Cardiac muscle cell (in vitro differentiated cells and primary cell): Measurements from ENCODE around the gene NFYA. TPM values are rescaled to one million over a fixed set of nuclear protein-coding genes. Genes with fewer than 3 reads are reported as not detected.

ENCODE experiments used
- DNase-seq, 2 donors: peaks; one replicate each; pipeline versions ENCODE4 v3.0.0 to v3.0.0-alpha.2; 2010 to 2017; ENCODE audit warnings: low read depth in 1 of 2, low spot score in 1 of 2
- H3K27ac ChIP-seq: fragments of 200-600 bp; sonication (generic); 2 replicates; pipeline ENCODE4 v1.5.1; 2016
- H3K27me3 ChIP-seq: fragments of 200-600 bp; sonication (generic); 2 replicates; pipeline ENCODE4 v1.6.0; 2016; ENCODE audit warnings: control low read depth
- H3K36me3 ChIP-seq: fragments of 200-600 bp; sonication (generic); 2 replicates; pipeline ENCODE4 v1.5.1; 2016; ENCODE audit warnings: control low read depth
- H3K4me1 ChIP-seq: fragments of 200-600 bp; sonication (generic); 2 replicates; pipeline ENCODE4 v1.8.1; 2017; ENCODE audit warnings: low read depth, mild to moderate bottlenecking, mixed run types
- H3K4me3 ChIP-seq: fragments of 200-600 bp; sonication (generic); 2 replicates; pipeline ENCODE4 v1.5.1; 2016; ENCODE audit warnings: mild to moderate bottlenecking
- H3K9me3 ChIP-seq: fragments of 200-600 bp; sonication (generic); 2 replicates; pipeline ENCODE4 v1.5.1; 2017; ENCODE audit warnings: low read depth, mild to moderate bottlenecking, control low read depth
- CTCF ChIP-seq: IDR thresholded peaks from 2 replicates; pipeline ENCODE4 v1.5.1; 2012; ENCODE audit warnings: low read depth, mild to moderate bottlenecking, low read length
- polyA plus RNA-seq: library from polyadenylated mRNA; unstranded; fragments of >200 nt; fragmentation: Nextera tagmentation; extraction: Ambion mirVana; gene quantifications from 2 replicates; pipeline ENCODE4 v1.2.1, GENCODE V29; 2016
- total RNA-seq: library from RNA; depleted of rRNA; stranded (reverse); fragments of >200 nt; gene quantifications from 2 replicates; pipeline ENCODE4 v1.2.3, GENCODE V29; 2016

NFYA gene
- total and polyA plus RNA-seq, 2 experiments from 2014 or later: 8.0 to 14.4 TPM

- peaks cover 68% of the 10 kb centered on the region for H3K36me3 ChIP-seq
- H3K4me1 ChIP-seq: no peaks in the 10 kb centered on the region
- TF ChIP-seq CTCF: no peak
- DNase-seq: peak in 1 of 2 donors; percentile 13
- H3K4me3 ChIP-seq: no peak overlapping the region
- no peaks in the 10 kb centered on the region for H3K9me3 ChIP-seq
- no peaks in the 10 kb centered on the region for H3K27me3 ChIP-seq
- H3K27ac ChIP-seq: no peak overlapping the region
These were observed 15.7 kb downstream of the NFYA start for GRCh38 chr6:41088451-41088850.

DNA sequence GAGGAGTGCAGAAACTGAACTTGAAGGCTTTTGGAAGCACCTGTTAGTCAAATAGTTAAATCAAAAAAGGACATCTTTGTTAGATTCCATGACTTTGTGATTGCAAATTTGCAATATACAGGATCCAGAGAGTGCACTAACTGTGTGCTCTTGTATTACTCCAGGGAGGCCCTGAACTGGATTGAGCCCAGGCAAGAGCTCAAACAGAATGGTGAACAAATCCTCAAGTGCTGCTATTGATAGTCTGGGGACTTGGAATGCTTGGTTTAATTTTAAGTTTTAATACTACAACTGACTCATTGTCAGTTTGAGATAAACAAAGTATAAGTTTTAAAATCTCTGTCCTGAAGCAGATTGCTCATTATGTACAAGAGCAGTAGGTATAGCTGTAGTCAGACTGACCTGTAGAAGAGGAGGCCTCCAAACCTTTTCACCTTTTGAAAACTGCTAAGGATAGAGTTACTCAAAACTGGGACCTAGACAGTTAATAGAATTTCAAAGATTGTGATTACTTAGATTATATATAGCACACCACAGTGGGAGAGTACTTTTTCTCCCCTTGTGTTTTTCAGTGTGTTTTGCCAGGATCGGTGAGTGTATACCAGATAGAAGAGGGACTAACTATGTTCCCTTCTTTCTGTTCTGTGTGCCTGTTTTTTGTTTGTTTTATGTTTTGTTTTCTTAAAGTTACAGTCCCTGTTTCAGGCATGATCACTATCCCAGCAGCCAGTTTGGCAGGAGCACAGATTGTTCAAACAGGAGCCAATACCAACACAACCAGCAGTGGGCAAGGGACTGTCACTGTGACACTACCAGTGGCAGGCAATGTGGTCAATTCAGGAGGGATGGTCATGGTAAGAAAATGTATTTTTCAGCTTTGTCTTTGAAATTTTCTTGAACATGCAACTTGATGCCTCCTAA is 18.3 kb downstream of the NFYA start:
- H3K27ac ChIP-seq: peak overlapping the region; percentile 73
- no peaks in the 10 kb centered on the region for H3K4me1 ChIP-seq
- no peaks in the 10 kb centered on the region for H3K9me3 ChIP-seq
- DNase-seq: no peak
- no peak overlapping the region for H3K4me3 ChIP-seq
- no peaks in the 10 kb centered on the region for H3K27me3 ChIP-seq
- peaks cover 69% of the 10 kb centered on the region for H3K36me3 ChIP-seq
- no peak for TF ChIP-seq CTCF

DNA sequence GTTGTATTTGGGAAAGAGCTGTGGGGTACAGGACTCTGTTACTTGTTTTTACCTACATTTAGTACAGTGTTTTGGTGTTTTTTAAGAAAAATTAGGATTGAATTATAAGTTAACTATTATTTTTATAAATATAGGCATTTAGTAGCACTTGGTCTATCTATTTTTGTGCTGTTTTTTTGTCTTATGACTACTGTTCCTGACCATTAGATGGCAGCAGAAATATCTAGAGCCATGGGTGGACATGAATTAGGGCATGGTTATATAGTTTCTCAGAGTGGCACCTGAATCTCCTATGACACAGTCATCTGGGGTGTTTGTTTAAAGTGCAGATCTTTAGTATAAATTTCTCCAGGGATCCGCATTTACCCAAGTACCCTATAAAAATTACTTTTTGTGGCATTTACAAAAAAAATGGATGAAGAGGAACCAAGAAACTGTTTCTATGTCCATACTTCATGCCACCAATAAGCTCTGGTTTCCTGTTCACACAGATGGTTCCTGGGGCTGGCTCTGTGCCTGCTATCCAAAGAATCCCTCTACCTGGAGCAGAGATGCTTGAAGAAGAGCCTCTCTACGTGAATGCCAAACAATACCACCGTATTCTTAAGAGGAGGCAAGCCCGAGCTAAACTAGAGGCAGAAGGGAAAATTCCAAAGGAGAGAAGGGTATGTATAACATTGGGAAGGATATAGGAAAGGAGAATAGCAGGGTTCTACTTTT is 19.8 kb downstream of the NFYA start:
- no peaks in the 10 kb centered on the region for H3K9me3 ChIP-seq
- DNase-seq: peak; percentile 12 to 52
- peak; percentile 56 for TF ChIP-seq CTCF
- H3K36me3 ChIP-seq: peaks cover 68% of the 10 kb centered on the region
- no peaks in the 10 kb centered on the region for H3K4me1 ChIP-seq
- H3K4me3 ChIP-seq: no peak overlapping the region
- no peak overlapping the region for H3K27ac ChIP-seq
- H3K27me3 ChIP-seq: no peaks in the 10 kb centered on the region

GRCh38 chr6:41093729-41094128 is 21.0 kb downstream of the NFYA start:
- no peak for TF ChIP-seq CTCF
- no peak for DNase-seq
- H3K27me3 ChIP-seq: no peaks in the 10 kb centered on the region
- no peak overlapping the region for H3K27ac ChIP-seq
- H3K36me3 ChIP-seq: peaks cover 73% of the 10 kb centered on the region
- H3K4me3 ChIP-seq: no peak overlapping the region
- no peaks in the 10 kb centered on the region for H3K9me3 ChIP-seq
- H3K4me1 ChIP-seq: no peaks in the 10 kb centered on the region

GRCh38 chr6:41097467-41098090 is 24.8 kb downstream of the NFYA start:
- H3K27ac ChIP-seq: no peak overlapping the region
- no peaks in the 10 kb centered on the region for H3K9me3 ChIP-seq
- no peaks in the 10 kb centered on the region for H3K4me1 ChIP-seq
- DNase-seq: peak in 1 of 2 donors; percentile 84
- no peaks in the 10 kb centered on the region for H3K27me3 ChIP-seq
- no peak overlapping the region for H3K4me3 ChIP-seq
- peaks cover 54% of the 10 kb centered on the region for H3K36me3 ChIP-seq
- peak; percentile 7 for TF ChIP-seq CTCF
